Measurements from ENCODE around the gene SH3PXD2B.

The SH3PXD2B gene

GRCh38 chr5:172435362-172436077 lies 18.8 kb downstream of the SH3PXD2B start:
- no peak for DNase-seq

- no peak for DNase-seq
Observed at GRCh38 chr5:172434251-172434650, 20.1 kb downstream of the SH3PXD2B start.

GRCh38 chr5:172433513-172433912 lies 20.8 kb downstream of the SH3PXD2B start:
- DNase-seq = no peak

- DNase-seq = no peak
Observed at GRCh38 chr5:172433071-172433470, 21.3 kb downstream of the SH3PXD2B start.

GRCh38 chr5:172430354-172430753 lies 24.0 kb downstream of the SH3PXD2B start:
- no peak for DNase-seq

GRCh38 chr5:172429201-172429940 lies 25.0 kb downstream of the SH3PXD2B start:
- no peak for DNase-seq

GRCh38 chr5:172428224-172429166 lies 25.8 kb downstream of the SH3PXD2B start:
- no peak for DNase-seq

GRCh38 chr5:172427202-172427601 lies 27.1 kb downstream of the SH3PXD2B start:
- DNase-seq = no peak

- no peak for DNase-seq
Observed at GRCh38 chr5:172426086-172426485, 28.2 kb downstream of the SH3PXD2B start.

- DNase-seq = no peak
Observed at GRCh38 chr5:172425402-172425801, 28.9 kb downstream of the SH3PXD2B start.

GRCh38 chr5:172424808-172425207 lies 29.5 kb downstream of the SH3PXD2B start:
- no peak for DNase-seq

GRCh38 chr5:172424111-172424490 lies 30.2 kb downstream of the SH3PXD2B start:
- no peak for DNase-seq

- no peak for DNase-seq
Observed at GRCh38 chr5:172423379-172424110, 30.8 kb downstream of the SH3PXD2B start.

- DNase-seq = no peak
Observed at GRCh38 chr5:172422255-172422654, 32.1 kb downstream of the SH3PXD2B start.

GRCh38 chr5:172421020-172421419 lies 33.3 kb downstream of the SH3PXD2B start:
- DNase-seq = no peak

- no peak for DNase-seq
Observed at GRCh38 chr5:172420235-172420939, 33.9 kb downstream of the SH3PXD2B start.

- DNase-seq = no peak
Observed at GRCh38 chr5:172418862-172419814, 35.2 kb downstream of the SH3PXD2B start.

GRCh38 chr5:172417983-172418630 lies 36.2 kb downstream of the SH3PXD2B start:
- no peak for DNase-seq

GRCh38 chr5:172417130-172417841 lies 37.0 kb downstream of the SH3PXD2B start:
- no peak for DNase-seq

All from kidney glomerular epithelial cell (primary cell).